KMS-11 (cell line): Measurements from ENCODE around the gene CBFA2T3.

Experiments
- H2AFZ ChIP-seq: fragments of 200-600 bp; sonication (generic); 2 replicates; pipeline ENCODE4 v1.6.1; 2016; ENCODE audit warnings: antibody characterized with exemption, mixed run types, low read depth
- H3K27ac ChIP-seq: fragments of 200-600 bp; sonication (generic); 2 replicates; pipeline ENCODE4 v1.6.1; 2016; ENCODE audit warnings: mild to moderate bottlenecking, mixed run types
- H3K27me3 ChIP-seq: fragments of 200-600 bp; sonication (generic); 2 replicates; pipeline ENCODE4 v1.6.1; 2017; ENCODE audit warnings: mild to moderate bottlenecking, low read depth, mixed run types, moderate library complexity; ENCODE audit not compliant: insufficient read depth
- H3K36me3 ChIP-seq: fragments of 200-600 bp; sonication (generic); 2 replicates; pipeline ENCODE4 v1.6.1; 2017; ENCODE audit warnings: mild to moderate bottlenecking, mixed run types; ENCODE audit not compliant: insufficient read depth
- H3K4me1 ChIP-seq: fragments of 200-600 bp; sonication (generic); 2 replicates; pipeline ENCODE4 v1.6.1; 2016; ENCODE audit warnings: mild to moderate bottlenecking, low read depth, mixed run types; ENCODE audit not compliant: poor library complexity, severe bottlenecking
- H3K4me2 ChIP-seq: fragments of 200-600 bp; sonication (generic); 2 replicates; pipeline ENCODE4 v1.7.0; 2016; ENCODE audit warnings: mild to moderate bottlenecking, mixed run types
- H3K4me3 ChIP-seq: fragments of 200-600 bp; sonication (generic); IDR thresholded peaks from 2 replicates; pipeline ENCODE4 v1.6.1; 2017; ENCODE audit warnings: low read depth, low read length, mixed read lengths; ENCODE audit not compliant: insufficient read depth
- H3K79me2 ChIP-seq: fragments of 200-600 bp; sonication (generic); 2 replicates; pipeline ENCODE4 v1.6.1; 2016; ENCODE audit warnings: low read depth, mixed run types; ENCODE audit not compliant: insufficient read depth
- H3K9ac ChIP-seq: fragments of 200-600 bp; sonication (generic); 2 replicates; pipeline ENCODE4 v1.6.1; 2016; ENCODE audit warnings: mild to moderate bottlenecking, mixed run types
- H4K20me1 ChIP-seq: fragments of 200-600 bp; sonication (generic); 2 replicates; pipeline ENCODE4 v1.6.1; 2016; ENCODE audit warnings: mild to moderate bottlenecking, mixed run types; ENCODE audit not compliant: insufficient read depth
- CTCF ChIP-seq: fragments of 200-600 bp; sonication (generic); conservative IDR thresholded peaks from 2 replicates; pipeline ENCODE4 v1.6.1; 2017; ENCODE audit warnings: low read depth, mild to moderate bottlenecking, antibody characterized with exemption, low read length, moderate library complexity, mixed read lengths

The CBFA2T3 gene

GRCh38 chr16:88941913-88942909 lies 34.8 kb downstream of the CBFA2T3 start:
- H3K4me3 ChIP-seq = no peak overlapping the region
- H4K20me1 ChIP-seq = no peaks in the 10 kb centered on the region
- H2AFZ ChIP-seq = no peak overlapping the region
- H3K4me2 ChIP-seq = no peak overlapping the region
- H3K27ac ChIP-seq = no peak overlapping the region
- H3K9ac ChIP-seq = no peak overlapping the region
- H3K4me1 ChIP-seq = no peaks in the 10 kb centered on the region
- no peaks in the 10 kb centered on the region for H3K36me3 ChIP-seq
- H3K27me3 ChIP-seq = peaks cover 65% of the 10 kb centered on the region
- TF ChIP-seq CTCF = no peak
- H3K79me2 ChIP-seq = no peaks in the 10 kb centered on the region

- no peaks in the 10 kb centered on the region for H3K4me1 ChIP-seq
- no peaks in the 10 kb centered on the region for H4K20me1 ChIP-seq
- no peak overlapping the region for H3K4me2 ChIP-seq
- no peaks in the 10 kb centered on the region for H3K79me2 ChIP-seq
- H3K27ac ChIP-seq = no peak overlapping the region
- H3K9ac ChIP-seq = no peak overlapping the region
- H3K27me3 ChIP-seq = peaks cover 66% of the 10 kb centered on the region
- H3K4me3 ChIP-seq = no peak overlapping the region
- H2AFZ ChIP-seq = no peak overlapping the region
- no peaks in the 10 kb centered on the region for H3K36me3 ChIP-seq
- no peak for TF ChIP-seq CTCF
Measured at GRCh38 chr16:88940862-88941817, 35.9 kb downstream of the CBFA2T3 start.

GRCh38 chr16:88939972-88940861 lies 36.8 kb downstream of the CBFA2T3 start:
- H3K79me2 ChIP-seq = no peaks in the 10 kb centered on the region
- no peak overlapping the region for H3K27ac ChIP-seq
- H3K4me3 ChIP-seq = no peak overlapping the region
- TF ChIP-seq CTCF = no peak
- no peaks in the 10 kb centered on the region for H3K36me3 ChIP-seq
- no peak overlapping the region for H3K4me2 ChIP-seq
- peaks cover 65% of the 10 kb centered on the region for H3K27me3 ChIP-seq
- H2AFZ ChIP-seq = no peak overlapping the region
- H3K9ac ChIP-seq = no peak overlapping the region
- H4K20me1 ChIP-seq = no peaks in the 10 kb centered on the region
- H3K4me1 ChIP-seq = no peaks in the 10 kb centered on the region
